GM19043 (cell line): Measurements from ENCODE around the gene GRID1.

Source experiments
- ATAC-seq: cut with Tn5 transposase; IDR thresholded peaks from one replicate; pipeline ENCODE4 v1.9.1; 2021; ENCODE audit warnings: low read depth; ENCODE audit not compliant: unreplicated experiment

Gene GRID1

DNA sequence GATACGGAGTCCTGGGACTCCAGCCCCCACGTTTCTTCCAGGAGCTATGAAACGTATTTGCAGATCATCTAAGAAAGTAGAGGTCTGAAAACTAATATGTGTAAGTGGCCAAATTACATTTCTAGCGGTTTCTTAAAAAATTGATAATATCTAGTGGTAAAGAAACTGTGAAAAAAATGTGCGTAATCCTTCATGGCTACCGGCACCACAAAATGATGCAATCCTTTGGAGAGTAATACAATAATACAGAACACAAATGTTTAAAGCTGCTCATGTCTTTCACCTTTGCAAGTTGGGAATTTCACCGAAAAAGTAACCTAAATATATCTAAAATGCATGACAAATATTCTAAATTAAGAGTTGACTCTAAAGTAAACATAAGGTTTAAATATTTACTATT, 742.1 kb downstream of the GRID1 start:
- ATAC-seq: no peak

DNA sequence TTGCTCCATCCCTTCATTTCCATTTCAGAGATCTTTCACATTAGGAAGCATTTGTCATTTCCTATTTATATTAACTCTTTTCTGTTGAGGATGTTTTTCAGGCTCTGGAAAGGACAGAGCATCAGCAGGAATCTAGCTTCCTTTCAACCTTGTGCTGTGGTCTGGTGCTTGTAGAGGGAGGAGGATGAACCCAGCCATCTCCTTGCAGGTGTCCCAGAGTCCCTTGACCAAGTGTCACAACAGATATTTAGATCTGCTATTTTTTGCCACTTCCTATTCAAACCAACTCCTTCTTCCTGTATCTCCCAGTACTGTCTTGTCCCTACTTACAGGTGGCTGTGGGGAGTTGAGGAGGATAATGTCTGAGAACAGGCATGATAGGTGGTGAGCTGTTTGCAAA, 742.8 kb downstream of the GRID1 start:
- no peak for ATAC-seq

GRCh38 chr10:85623342-85623741, 743.3 kb downstream of the GRID1 start:
- no peak for ATAC-seq

GRCh38 chr10:85622425-85622824, 744.2 kb downstream of the GRID1 start:
- ATAC-seq: no peak

DNA sequence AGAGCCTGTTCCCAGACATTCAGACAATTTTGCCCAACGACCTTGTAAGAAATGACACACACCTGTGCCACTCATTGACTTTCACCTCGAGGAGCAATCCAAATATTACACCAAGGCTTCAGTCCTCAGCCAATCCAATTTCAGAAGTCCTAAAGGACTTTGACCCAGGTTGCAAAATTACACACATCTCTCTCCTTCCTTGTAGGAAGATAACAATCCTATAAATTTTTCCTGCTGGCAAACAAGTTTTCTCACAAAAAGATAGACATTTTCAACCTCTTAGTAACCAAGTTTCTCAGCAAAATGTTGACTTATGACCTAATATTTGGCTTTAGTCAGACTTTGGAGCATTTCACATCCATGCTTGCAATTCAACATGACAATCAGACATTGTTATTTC, 745.0 kb downstream of the GRID1 start:
- no peak for ATAC-seq

DNA sequence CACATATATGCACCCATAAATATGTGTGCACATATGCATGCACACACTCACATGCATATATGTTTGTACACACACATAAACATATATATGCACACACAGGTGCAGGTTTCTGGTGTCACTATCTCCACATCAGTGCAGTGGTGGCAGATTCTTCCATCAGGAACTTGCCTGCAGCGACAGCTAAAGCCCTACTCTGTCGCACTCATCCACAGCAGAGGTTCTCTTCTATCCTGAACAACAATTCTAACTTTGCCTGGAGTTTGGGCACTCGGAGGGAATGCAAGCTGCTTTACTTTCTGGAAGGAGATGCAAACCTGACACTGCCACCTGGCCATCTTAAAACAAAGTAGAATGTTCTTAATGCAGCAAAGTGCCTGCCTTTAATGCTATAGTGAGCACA, 745.8 kb downstream of the GRID1 start:
- no peak for ATAC-seq

GRCh38 chr10:85619832-85620231, 746.8 kb downstream of the GRID1 start:
- no peak for ATAC-seq

DNA sequence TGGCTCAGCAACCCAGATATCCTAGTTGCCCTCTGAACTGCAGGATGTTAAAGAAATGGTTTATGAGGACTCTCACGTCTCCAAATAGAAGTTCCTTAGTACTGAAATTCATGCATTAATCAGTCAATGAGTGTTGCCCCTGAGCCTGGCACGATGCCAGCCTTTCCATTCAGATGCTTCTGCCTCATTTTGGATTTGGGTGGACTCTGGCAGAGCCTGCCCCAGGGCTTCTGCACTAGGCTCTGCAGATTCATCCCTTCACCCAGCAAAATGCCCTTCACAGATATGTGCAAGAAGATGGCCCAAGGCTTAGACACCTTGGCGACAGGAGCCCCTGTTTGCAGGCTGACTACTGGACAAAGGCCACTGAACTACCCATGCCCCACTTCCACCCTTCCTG, 747.8 kb downstream of the GRID1 start:
- ATAC-seq: no peak

DNA sequence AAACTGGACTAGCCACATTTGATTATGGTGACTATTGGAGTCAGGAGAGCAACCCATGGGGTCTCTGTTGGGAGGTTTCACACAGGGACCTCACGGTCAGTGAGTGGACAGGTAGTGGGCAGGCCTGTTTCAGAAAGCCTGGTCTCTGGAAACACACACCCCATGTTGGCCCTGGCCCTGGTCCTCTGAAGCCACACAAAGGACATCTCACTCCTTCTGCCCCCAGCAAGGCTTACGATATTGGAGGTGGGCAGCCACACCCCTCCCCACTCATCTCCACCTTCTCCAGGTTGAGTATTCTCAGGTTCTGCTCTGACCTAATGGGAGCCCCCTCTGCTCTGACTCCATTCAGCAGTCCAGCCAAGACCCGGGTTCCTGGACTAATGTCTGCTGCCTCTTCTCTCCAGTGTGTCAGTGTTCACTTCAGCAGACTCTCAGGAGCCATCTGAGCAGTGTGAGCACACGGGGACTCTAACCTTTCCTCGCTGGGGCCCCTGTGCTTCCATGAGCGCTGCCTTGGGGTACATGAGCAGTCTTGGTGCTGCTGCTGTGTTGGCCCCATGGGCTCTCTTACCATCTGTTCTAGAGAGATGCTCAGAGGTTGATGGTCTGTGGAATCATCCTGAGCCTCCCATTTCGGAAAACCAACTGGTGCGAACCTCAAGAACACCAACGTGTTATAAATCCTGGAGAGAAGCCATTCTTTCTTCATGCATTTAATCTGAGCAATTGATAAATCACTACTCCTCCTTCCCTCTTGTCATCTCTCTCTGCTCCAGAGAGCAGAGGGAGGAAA, 748.6 kb downstream of the GRID1 start:
- ATAC-seq: no peak

- ATAC-seq: no peak
Observed at GRCh38 chr10:85615556-85615955, 751.0 kb downstream of the GRID1 start.

DNA sequence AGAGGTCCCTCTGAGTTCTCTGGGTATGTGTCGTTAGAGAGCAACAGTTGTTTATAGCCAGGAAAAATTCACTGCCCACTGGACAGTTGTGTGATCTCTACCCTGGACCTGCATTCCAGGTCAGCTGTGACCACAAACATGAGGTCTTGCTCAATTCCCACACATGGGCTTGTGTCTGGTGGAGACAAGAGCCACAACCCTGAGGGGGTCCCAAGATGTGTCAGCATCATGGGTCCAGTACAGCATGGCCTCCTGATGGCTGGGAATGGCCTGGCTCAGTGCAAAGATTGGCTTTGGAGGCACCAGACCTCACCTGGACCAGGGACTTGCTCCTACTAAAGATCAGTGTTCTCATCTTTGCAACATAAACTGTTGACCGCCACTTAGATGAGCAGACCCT, 751.6 kb downstream of the GRID1 start:
- ATAC-seq: no peak

DNA sequence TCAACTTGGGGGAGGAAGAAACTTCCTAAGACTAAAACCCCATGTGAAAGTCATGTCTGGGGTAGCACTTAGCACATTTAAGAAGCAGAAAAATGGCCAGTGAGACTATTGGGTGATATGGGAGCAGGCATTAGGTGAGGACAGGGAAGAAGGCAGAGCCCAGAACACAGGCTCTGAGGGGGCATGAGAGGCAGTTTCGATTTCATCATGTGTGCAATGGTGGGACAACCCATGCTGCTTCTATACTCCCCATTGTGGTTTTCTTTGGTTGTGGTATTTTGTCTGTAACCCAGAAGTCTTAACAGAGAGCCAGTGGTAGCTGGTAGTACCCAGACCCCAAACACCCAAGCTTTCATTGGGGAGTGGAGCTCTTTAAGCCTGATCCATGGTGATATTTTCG, 752.0 kb downstream of the GRID1 start:
- ATAC-seq: no peak

GRCh38 chr10:85613391-85613790, 753.2 kb downstream of the GRID1 start:
- ATAC-seq: no peak

GRCh38 chr10:85612833-85613232, 753.8 kb downstream of the GRID1 start:
- peak; percentile 43 for ATAC-seq

- ATAC-seq: peak; percentile 96
Observed at GRCh38 chr10:85612378-85612775, 754.2 kb downstream of the GRID1 start.

GRCh38 chr10:85611746-85612377, 754.7 kb downstream of the GRID1 start:
- ATAC-seq: no peak

DNA sequence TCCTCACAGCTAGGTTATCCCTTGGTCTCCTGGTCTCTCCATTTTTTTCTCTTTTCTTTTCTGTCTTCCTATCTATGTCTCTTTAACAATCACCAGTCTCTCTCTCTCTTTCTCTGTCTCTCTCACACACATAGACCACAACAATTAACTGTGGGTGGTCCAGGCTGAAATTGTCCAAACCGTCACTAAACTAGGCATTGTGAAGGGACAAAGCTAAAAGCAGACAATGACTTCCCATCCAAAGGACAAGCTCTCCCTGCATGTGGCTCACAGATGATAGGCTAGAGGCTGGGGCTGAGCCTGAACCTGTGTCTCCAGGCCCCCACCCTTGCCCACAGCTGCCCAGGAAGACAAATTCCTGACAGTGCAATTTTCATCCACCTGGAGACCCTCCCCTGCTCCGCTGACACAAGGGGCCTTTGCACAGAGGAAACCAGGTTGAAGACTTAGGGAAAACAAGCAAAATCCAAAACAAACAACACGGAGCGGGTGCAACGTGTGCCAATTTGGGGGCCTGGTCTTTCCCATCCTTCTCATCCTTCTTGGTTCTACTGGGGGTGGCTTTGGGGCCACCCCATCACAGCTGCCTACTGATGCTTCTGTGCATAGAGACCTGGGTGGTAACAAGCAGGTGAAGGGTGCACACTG, 755.4 kb downstream of the GRID1 start:
- ATAC-seq: no peak

DNA sequence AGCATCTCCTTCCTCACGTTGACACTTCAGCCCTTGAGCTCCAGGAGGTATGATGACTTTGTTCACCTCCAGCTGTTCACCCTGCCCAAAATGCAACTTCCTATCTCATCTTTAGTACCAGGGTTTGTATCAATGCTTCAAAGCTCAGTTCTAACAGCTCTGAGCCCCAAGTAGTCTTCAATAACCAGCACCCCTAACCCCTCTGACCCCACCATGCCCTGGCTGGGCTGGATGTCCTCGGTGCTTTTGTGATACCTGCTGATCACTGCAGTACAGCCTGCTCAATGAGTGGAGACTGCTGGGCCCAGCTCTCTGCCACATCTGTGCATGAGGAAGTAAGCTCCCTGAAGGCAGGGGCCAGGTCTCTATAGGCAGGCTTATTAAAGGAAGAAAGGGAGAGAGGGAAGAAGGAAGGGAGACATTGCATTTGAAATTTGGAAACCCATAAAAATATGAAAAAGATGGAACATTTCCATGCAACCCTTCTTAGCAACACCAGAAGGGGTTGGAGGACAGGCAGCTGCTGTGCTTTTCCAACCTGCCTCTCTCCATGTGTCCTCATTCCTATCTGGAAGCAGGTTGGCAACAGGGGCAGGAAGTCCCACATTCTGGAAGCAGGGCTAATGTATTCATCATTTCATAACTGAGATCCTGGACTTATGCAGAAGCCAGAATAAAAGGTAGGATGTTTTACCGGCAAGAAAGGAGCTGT, 756.1 kb downstream of the GRID1 start:
- no peak for ATAC-seq

DNA sequence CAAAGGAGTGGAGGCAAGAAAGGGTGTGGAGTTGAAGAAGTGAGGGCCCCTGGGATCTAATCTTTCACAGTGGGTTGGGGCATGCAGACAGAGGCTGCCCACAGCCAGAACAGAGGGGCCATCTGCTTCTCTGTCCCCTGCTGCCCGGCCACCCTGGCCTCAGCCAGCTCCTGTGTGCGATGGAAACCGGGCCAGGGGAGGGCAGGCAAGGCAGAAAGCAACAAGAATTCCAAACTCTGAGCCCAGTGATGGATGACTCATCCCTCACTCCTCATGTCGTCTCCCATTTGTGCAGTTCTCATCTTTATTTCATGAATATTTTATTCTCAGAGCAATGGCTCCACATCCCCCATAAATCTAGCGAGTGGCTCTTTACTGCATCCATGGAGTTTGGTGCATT, 757.1 kb downstream of the GRID1 start:
- no peak for ATAC-seq

DNA sequence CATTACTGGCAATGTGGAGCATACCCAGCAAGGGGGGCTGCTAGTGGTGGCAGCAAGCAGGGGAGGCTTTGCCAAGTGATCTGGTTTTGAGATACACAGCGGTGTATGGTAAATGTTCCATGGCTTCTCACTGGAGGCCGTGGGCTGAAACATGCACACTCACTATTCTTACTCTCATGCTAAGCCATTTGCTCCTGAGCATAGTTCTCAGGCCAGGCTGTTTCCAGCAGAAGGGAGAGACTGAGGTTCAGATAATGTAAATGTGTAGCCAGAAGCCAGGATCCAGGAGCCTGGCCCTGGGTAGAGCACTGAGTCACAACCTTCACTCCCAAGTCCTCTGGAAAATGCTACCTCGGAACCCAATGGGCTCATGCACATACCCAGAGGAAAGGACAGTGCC, 757.9 kb downstream of the GRID1 start:
- ATAC-seq: no peak

GRCh38 chr10:85607043-85607695, 759.4 kb downstream of the GRID1 start:
- ATAC-seq: no peak
